ENCODE data around the gene FAM170B.

GRCh38 chr10:49129376-49129775 is 4.4 kb downstream of the FAM170B start:
- TF ChIP-seq CTCF (conservative IDR thresholded peaks at IDR 0.05) (no peak), EZH2 (IDR thresholded peaks at IDR 0.05; ENCODE audit: low read depth) (no peak)
